ENCODE measurements around the gene PHKB.
"Not testable (repeated sequence)": the region's sequence is repeated elsewhere in the genome, so short reads cannot be mapped to it uniquely, and the experiment has no call there.

The PHKB gene

GRCh38 chr16:47431960-47432359 is 29.2 kb upstream of the PHKB start:
- TF ChIP-seq CTCF (IDR thresholded peaks at IDR 0.05; ENCODE audit: unreplicated experiment in 3 of 3), result no peak
- H3K9me3 Mint-ChIP-seq, result peaks cover 5% of the 10 kb centered on the region
- no peaks in the 10 kb centered on the region for H3K27me3 Mint-ChIP-seq (ENCODE audit: low read depth)

DNA sequence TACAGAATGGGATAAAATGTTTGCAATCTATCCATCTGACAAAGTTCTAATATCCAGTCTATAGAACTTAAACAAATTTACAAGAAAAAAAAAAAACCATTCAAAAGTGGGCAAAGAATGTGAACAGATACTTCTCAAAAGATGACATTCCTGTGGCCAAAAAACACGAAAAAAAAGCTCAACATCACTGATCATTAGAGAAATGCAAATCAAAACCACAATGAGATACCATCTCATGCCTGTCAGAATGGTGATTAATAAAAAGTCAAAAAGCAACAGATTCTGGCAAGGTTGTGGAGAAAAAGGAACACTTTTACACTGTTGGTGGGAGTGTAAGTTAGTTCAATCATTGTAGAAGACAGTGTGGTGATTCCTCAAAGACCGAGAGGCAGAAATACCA is 26.9 kb upstream of the PHKB start:
- Mint-ChIP-seq H3K36me3 (ENCODE audit: low read depth) (peaks cover 47% of the 10 kb centered on the region), H3K9me3 (peaks cover 16% of the 10 kb centered on the region)
- not testable (repeated sequence) for H3K4me1 Mint-ChIP-seq; H3K4me3 Mint-ChIP-seq; H3K27me3 Mint-ChIP-seq (ENCODE audit: low read depth); H3K27ac Mint-ChIP-seq

More at GRCh38 chr16:47431960-47432359, 29.2 kb upstream of the PHKB start:
- Mint-ChIP-seq H3K27ac (no peak overlapping the region), H3K4me1 (no peaks in the 10 kb centered on the region), H3K36me3 (ENCODE audit: low read depth) (peaks cover 45% of the 10 kb centered on the region), H3K4me3 (no peak overlapping the region)

- H3K9me3 Mint-ChIP-seq, result peaks cover 25% of the 10 kb centered on the region
- not testable (repeated sequence) for H3K4me3 Mint-ChIP-seq; H3K27me3 Mint-ChIP-seq (ENCODE audit: low read depth); H3K27ac Mint-ChIP-seq; H3K4me1 Mint-ChIP-seq
- H3K36me3 Mint-ChIP-seq (ENCODE audit: low read depth), result peaks cover 65% of the 10 kb centered on the region
Measured at GRCh38 chr16:47440066-47440465, 21.1 kb upstream of the PHKB start.

- not testable (repeated sequence) for H3K4me1 Mint-ChIP-seq; H3K4me3 Mint-ChIP-seq; H3K27ac Mint-ChIP-seq; H3K27me3 Mint-ChIP-seq (ENCODE audit: low read depth)
- peaks cover 65% of the 10 kb centered on the region for H3K36me3 Mint-ChIP-seq (ENCODE audit: low read depth)
- H3K9me3 Mint-ChIP-seq, result peaks cover 21% of the 10 kb centered on the region
Measured at GRCh38 chr16:47442884-47443283, 18.2 kb upstream of the PHKB start.

- no peak overlapping the region for H3K4me3 Mint-ChIP-seq
- H3K27ac Mint-ChIP-seq, result no peak overlapping the region
- no peaks in the 10 kb centered on the region for H3K27me3 Mint-ChIP-seq (ENCODE audit: low read depth)
- peaks cover 6% of the 10 kb centered on the region for H3K9me3 Mint-ChIP-seq
- H3K4me1 Mint-ChIP-seq, result no peaks in the 10 kb centered on the region
- no peak for TF ChIP-seq CTCF (IDR thresholded peaks at IDR 0.05; ENCODE audit: unreplicated experiment in 3 of 3)
- H3K36me3 Mint-ChIP-seq (ENCODE audit: low read depth), result peaks cover 49% of the 10 kb centered on the region
Measured at GRCh38 chr16:47446431-47446830, 14.7 kb upstream of the PHKB start.

DNA sequence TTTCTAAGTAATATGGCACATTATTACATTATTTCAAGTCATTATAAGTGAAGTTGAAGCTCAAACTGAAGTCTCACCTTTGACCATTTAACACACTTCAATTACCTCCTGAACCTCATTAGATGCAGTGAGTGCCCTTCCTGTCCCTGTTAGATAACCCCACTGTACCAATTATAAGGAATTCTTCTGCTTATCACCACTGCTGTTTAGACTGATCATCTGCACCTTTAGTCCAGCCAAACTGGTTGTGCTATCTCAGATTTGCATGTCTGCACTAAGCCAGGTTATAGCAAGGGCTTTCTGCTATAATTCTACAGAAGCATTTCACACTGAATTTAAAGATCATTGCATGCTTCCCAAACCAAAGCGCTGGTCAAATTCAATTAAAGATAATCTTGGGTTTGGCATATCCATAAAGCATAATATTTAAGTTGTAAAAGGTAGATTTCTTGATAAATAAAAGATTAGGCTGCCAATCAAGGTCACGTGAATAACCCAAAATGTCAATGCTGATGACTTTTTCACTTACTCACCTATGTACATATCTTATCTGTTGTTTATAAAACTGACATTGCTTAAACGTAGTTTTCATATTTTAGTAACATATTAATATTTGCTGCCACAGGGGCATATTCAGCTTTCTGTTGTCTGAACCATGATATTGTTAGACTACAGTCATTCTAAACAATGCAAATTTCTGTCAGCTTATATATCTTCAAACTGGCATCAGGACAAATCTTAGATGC is 12.1 kb upstream of the PHKB start:
- Mint-ChIP-seq H3K4me1 (no peaks in the 10 kb centered on the region), H3K4me3 (no peak overlapping the region), H3K27me3 (ENCODE audit: low read depth) (no peaks in the 10 kb centered on the region), H3K36me3 (ENCODE audit: low read depth) (peaks cover 47% of the 10 kb centered on the region), H3K27ac (no peak overlapping the region), H3K9me3 (no peaks in the 10 kb centered on the region)
- TF ChIP-seq CTCF (IDR thresholded peaks at IDR 0.05; ENCODE audit: unreplicated experiment in 3 of 3), result no peak

DNA sequence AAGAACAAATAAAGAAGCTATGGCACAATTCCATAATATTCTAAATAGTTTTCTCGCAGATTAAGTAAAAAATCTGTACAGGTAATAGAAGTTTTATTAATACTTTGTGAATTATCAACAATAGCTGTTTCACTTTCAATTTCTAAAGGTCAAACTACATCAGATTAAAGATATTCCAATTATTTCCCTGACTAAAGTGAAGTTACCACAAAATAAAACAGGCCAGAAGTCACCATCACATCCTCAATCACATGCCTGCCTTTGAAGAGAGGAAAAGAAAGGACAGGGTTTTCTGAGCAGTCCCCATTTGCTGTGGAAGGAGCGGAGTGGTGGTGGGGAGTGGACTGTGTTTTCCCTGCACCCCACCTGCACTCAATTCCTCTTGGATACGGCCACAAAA is 11.3 kb upstream of the PHKB start:
- H3K4me1 Mint-ChIP-seq, result no peaks in the 10 kb centered on the region
- no peak overlapping the region for H3K4me3 Mint-ChIP-seq
- H3K27me3 Mint-ChIP-seq (ENCODE audit: low read depth), result no peaks in the 10 kb centered on the region
- H3K36me3 Mint-ChIP-seq (ENCODE audit: low read depth), result peaks cover 48% of the 10 kb centered on the region
- no peak for TF ChIP-seq CTCF (IDR thresholded peaks at IDR 0.05; ENCODE audit: unreplicated experiment in 3 of 3)
- H3K27ac Mint-ChIP-seq, result no peak overlapping the region
- no peaks in the 10 kb centered on the region for H3K9me3 Mint-ChIP-seq
